IMR-90 (cell line): ENCODE results near the gene MRGPRX1. TPM values are rescaled to one million over a fixed set of nuclear protein-coding genes. Genes with fewer than 3 reads are reported as not detected.
"Not testable (repeated sequence)": the region's sequence is repeated elsewhere in the genome, so short reads cannot be mapped to it uniquely, and the experiment has no call there.

Experiments used
- ATAC-seq: fragments of 200-7000 bp; cut with Tn5 transposase; 2 replicates; pipeline ENCODE4 v1.9.1; 2020; ENCODE audit warnings: low read depth, mild to moderate bottlenecking, moderate library complexity
- BruUV-seq: library from RNA; stranded (reverse); fragments of 400-500 nt; replicated peaks from 2 replicates; lab custom pipeline; 2021; lab: Mats Ljungman, UMichigan
- CTCF ChIA-PET: fragments of 300-600 bp; formaldehyde crosslinking; extraction: SDS; loops from one replicate; lab custom pipeline; 2021; ENCODE audit warnings: antibody characterized with exemption; lab: Yijun Ruan, JAX
- POLR2A ChIA-PET: fragments of 300-600 bp; sonication (Branson Sonifier 250); formaldehyde crosslinking; loops from one replicate; lab custom pipeline; 2022; ENCODE audit warnings: antibody characterized with exemption; ENCODE audit not compliant: unreplicated experiment; lab: Charles Lee
- DNase-seq: peaks from one replicate; pipeline ENCODE4 v3.0.0; 2013
- H2AFZ ChIP-seq: replicated peaks from 2 replicates; pipeline ENCODE3; 2013; ENCODE audit warnings: low read length, mild to moderate bottlenecking; ENCODE audit not compliant: poor library complexity
- H2AK5ac ChIP-seq: 2 replicates; pipeline ENCODE4 v1.6.1; 2013; ENCODE audit warnings: low read depth, low read length, inconsistent platforms
- H2AK9ac ChIP-seq: replicated peaks from 2 replicates; pipeline ENCODE3; 2013; ENCODE audit warnings: mild to moderate bottlenecking, low read depth, low read length, moderate library complexity; ENCODE audit not compliant: poor library complexity
- H2BK120ac ChIP-seq: 2 replicates; pipeline ENCODE4 v1.6.1; 2013; ENCODE audit warnings: low read depth, low read length, inconsistent platforms
- H2BK15ac ChIP-seq: 3 replicates; pipeline ENCODE4 v1.6.1; 2013; ENCODE audit warnings: low read depth, low read length, inconsistent platforms
- H2BK20ac ChIP-seq: 2 replicates; pipeline ENCODE4 v1.6.1; 2013; ENCODE audit warnings: low read depth, mild to moderate bottlenecking, inconsistent platforms, low read length, moderate library complexity
- H2BK5ac ChIP-seq: 2 replicates; pipeline ENCODE4 v1.6.1; 2013; ENCODE audit warnings: mild to moderate bottlenecking, low read depth, low read length, inconsistent platforms; ENCODE audit not compliant: poor library complexity, severe bottlenecking
- H3K14ac ChIP-seq: replicated peaks from 2 replicates; pipeline ENCODE4 v1.6.1; 2013; ENCODE audit warnings: low read depth, low read length, inconsistent platforms
- H3K18ac ChIP-seq: 2 replicates; pipeline ENCODE4 v1.6.1; 2013; ENCODE audit warnings: low read depth, low read length, control low read depth
- H3K23ac ChIP-seq: 2 replicates; pipeline ENCODE4 v1.6.1; 2013; ENCODE audit warnings: low read depth, low read length, inconsistent platforms
- H3K27ac ChIP-seq: 2 replicates; pipeline ENCODE4 v1.5.1; 2013; ENCODE audit warnings: mild to moderate bottlenecking, control low read depth, low read length; ENCODE audit not compliant: insufficient read depth
- H3K27me3 ChIP-seq: 2 replicates; pipeline ENCODE4 v1.6.1; 2013; ENCODE audit warnings: low read length; ENCODE audit not compliant: control insufficient read depth, insufficient read depth
- H3K36me3 ChIP-seq: 2 replicates; pipeline ENCODE4 v1.6.1; 2013; ENCODE audit warnings: low read length, mixed read lengths; ENCODE audit not compliant: control insufficient read depth, insufficient read depth
- H3K4ac ChIP-seq: 2 replicates; pipeline ENCODE4 v1.6.1; 2013; ENCODE audit warnings: low read depth, low read length, inconsistent platforms
- H3K4me1 ChIP-seq: 2 replicates; pipeline ENCODE4 v1.6.1; 2013; ENCODE audit warnings: low read length, mixed read lengths; ENCODE audit not compliant: control insufficient read depth, insufficient read depth
- H3K4me2 ChIP-seq: 2 replicates; pipeline ENCODE4 v1.6.1; 2013; ENCODE audit warnings: low read depth, mild to moderate bottlenecking, control low read depth, low read length, moderate library complexity
- H3K4me3 ChIP-seq: 2 replicates; pipeline ENCODE4 v1.5.1; 2013; ENCODE audit warnings: low read depth, mild to moderate bottlenecking, control low read depth, low read length, moderate library complexity; ENCODE audit not compliant: insufficient read depth
- H3K56ac ChIP-seq: 2 replicates; pipeline ENCODE4 v1.6.1; 2013; ENCODE audit warnings: low read length, inconsistent platforms; ENCODE audit not compliant: insufficient read depth; ENCODE audit errors: extremely low read depth
- H3K79me1 ChIP-seq, 2 experiments: 2 replicates each; pipeline ENCODE4 v1.6.1; 2013; ENCODE audit warnings: low read length in 2 of 2, inconsistent platforms in 1 of 2, low read depth in 1 of 2
- H3K9ac ChIP-seq: 2 replicates; pipeline ENCODE4 v1.6.1; 2013; ENCODE audit warnings: low read depth, low read length, control low read depth
- H3K9me1 ChIP-seq: 2 replicates; pipeline ENCODE4 v1.6.1; 2013; ENCODE audit warnings: low read length, inconsistent platforms; ENCODE audit not compliant: insufficient read depth
- H3K9me3 ChIP-seq: 2 replicates; pipeline ENCODE4 v1.6.1; 2013; ENCODE audit warnings: low read length; ENCODE audit not compliant: control insufficient read depth, insufficient read depth
- H4K20me1 ChIP-seq: 2 replicates; pipeline ENCODE4 v1.6.1; 2013; ENCODE audit warnings: low read length, inconsistent platforms; ENCODE audit not compliant: insufficient read depth
- H4K5ac ChIP-seq: 2 replicates; pipeline ENCODE4 v1.6.1; 2013; ENCODE audit warnings: mild to moderate bottlenecking, low read depth, low read length, control low read depth
- H4K8ac ChIP-seq, 2 experiments: 2 replicates each; pipeline ENCODE4 v1.6.1; 2013; ENCODE audit warnings: low read depth in 2 of 2, low read length in 2 of 2, control low read depth in 1 of 2, inconsistent platforms in 1 of 2
- H4K91ac ChIP-seq: 2 replicates; pipeline ENCODE4 v1.6.1; 2013; ENCODE audit warnings: low read depth, low read length, inconsistent platforms; ENCODE audit not compliant: insufficient read depth
- CEBPB ChIP-seq: IDR thresholded peaks from 2 replicates; pipeline ENCODE4 v1.6.1; 2012; ENCODE audit warnings: low read depth, low read length, improper control_type of control experiment
- FOS ChIP-seq: fragments of 150-350 bp; IDR thresholded peaks from 2 replicates; pipeline ENCODE4 v1.6.1; 2016; ENCODE audit warnings: low read depth, low read length
- MXI1 ChIP-seq: IDR thresholded peaks from 2 replicates; pipeline ENCODE4 v1.6.1; 2012; ENCODE audit warnings: low read depth, mild to moderate bottlenecking, low read length, moderate library complexity, borderline replicate concordance
- NFE2L2 ChIP-seq: fragments of 150-350 bp; IDR thresholded peaks from 2 replicates; pipeline ENCODE4 v1.6.1; 2016; ENCODE audit warnings: low read depth, mild to moderate bottlenecking, low read length
- RAD21 ChIP-seq: IDR thresholded peaks from 2 replicates; pipeline ENCODE4 v1.6.1; 2012; ENCODE audit warnings: low read length, improper control_type of control experiment
- RCOR1 ChIP-seq: IDR thresholded peaks from 2 replicates; pipeline ENCODE4 v1.6.1; 2012; ENCODE audit warnings: mild to moderate bottlenecking, low read length, improper control_type of control experiment; ENCODE audit not compliant: insufficient replicate concordance
- SMC3 ChIP-seq: fragments of 150-350 bp; IDR thresholded peaks from 2 replicates; pipeline ENCODE4 v1.6.1; 2016; ENCODE audit warnings: low read depth, mild to moderate bottlenecking, antibody characterized with exemption, low read length, moderate library complexity
- WGBS, 2 experiments: methylation state at CpG; one replicate each; pipeline versions ENCODE4 v1.1.5 to v1.1.7; 2013; ENCODE audit warnings: missing lambda C conversion rate in 2 of 2; ENCODE audit not compliant: insufficient read length in 1 of 2; ENCODE audit errors: extremely low coverage in 2 of 2; 5-methylcytosine and 5-hydroxymethylcytosine counted together
- dilution Hi-C: fragments of 300-500 bp; cut with HindIII; formaldehyde crosslinking; loops from one replicate; pipeline ENCODE4 v1.14.3; 2018; ENCODE audit warnings: low sequenced_read_pairs; ENCODE audit not compliant: unreplicated experiment
- in situ Hi-C: fragments of 300-500 bp; cut with MboI; formaldehyde crosslinking; loops from 3 replicates; pipeline ENCODE4 v1.14.3; 2019; ENCODE audit warnings: low sequenced_read_pairs, inconsistent platforms, mixed read lengths
- intact Hi-C: fragments of 100-400 bp; cut with micrococcal nuclease; formaldehyde crosslinking; loops from 2 replicates; pipeline ENCODE4 v1.10.0; 2022
- polyA plus RNA-seq, 3 experiments: library from polyadenylated mRNA; depleted of rRNA; stranded (reverse); fragments of >200 nt; gene quantifications; 2 replicates each; pipeline ENCODE4 v1.2.3, GENCODE V29; 2012; ENCODE audit warnings: low replicate concordance in 1 of 3
- total RNA-seq: library from RNA; depleted of rRNA; stranded (reverse); fragments of >200 nt; gene quantifications from 2 replicates; pipeline ENCODE4 v1.2.3, GENCODE V29; 2012
- TF ChIP-seq, protein P1 (sequence below): fragments of 150-350 bp; IDR thresholded peaks from 2 replicates; pipeline ENCODE4 v1.6.1; 2017; ENCODE audit warnings: mild to moderate bottlenecking, antibody characterized with exemption, low read length, low read depth

MRGPRX1 gene
- total and polyA plus RNA-seq, 2 of the 4 experiments (the other 2 are of a cell fraction): not detected

DNA sequence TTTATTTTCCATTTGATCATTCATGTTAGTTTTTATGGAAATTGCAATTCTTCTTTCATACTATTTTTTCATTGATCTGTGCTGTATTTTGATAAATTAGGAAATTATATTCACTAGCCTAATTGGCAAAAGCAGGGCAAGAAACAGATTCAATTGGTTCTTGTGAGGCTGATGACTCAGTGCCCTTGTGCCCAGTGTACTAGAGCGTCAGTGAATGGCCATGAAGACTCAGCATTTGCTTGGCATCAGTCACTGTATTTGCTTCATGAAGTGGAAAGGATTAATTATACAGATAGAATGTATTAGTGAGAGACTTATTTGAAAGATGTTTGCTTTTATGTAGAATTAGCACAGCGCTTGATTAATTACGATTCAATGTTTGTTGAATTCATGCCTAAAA lies 31.8 kb downstream of the MRGPRX1 start:
- ChIA-PET CTCF (no interaction called here), POLR2A (no interaction called here)
- Histone ChIP-seq H3K4me2 (no peak overlapping the region), H4K5ac (no peak overlapping the region), H3K23ac (no peak overlapping the region), H2AK9ac (no peak overlapping the region), H3K4me1 (no peaks in the 10 kb centered on the region), H2AK5ac (no peak overlapping the region), H2BK15ac (no peak overlapping the region), H3K36me3 (no peaks in the 10 kb centered on the region), H4K8ac (no peak overlapping the region), H3K14ac (no peak overlapping the region), H2BK120ac (no peak overlapping the region), H3K79me1 (no peaks in the 10 kb centered on the region), H3K9me1 (no peaks in the 10 kb centered on the region), H2BK5ac (no peak overlapping the region), H3K18ac (no peak overlapping the region), H3K56ac (no peak overlapping the region), H2BK20ac (no peak overlapping the region), H3K4me3 (no peak overlapping the region), H4K20me1 (no peaks in the 10 kb centered on the region), H3K27me3 (no peaks in the 10 kb centered on the region), H3K9me3 (no peaks in the 10 kb centered on the region), H3K4ac (no peak overlapping the region), H4K91ac (no peak overlapping the region), H2AFZ (no peak overlapping the region), H3K27ac (no peak overlapping the region), H3K9ac (no peak overlapping the region)
- DNase-seq (no peak), ATAC-seq (no peak)
- intact Hi-C loops (no loop called here), in situ Hi-C loops (no loop called here), dilution Hi-C loops (no loop called here)
- TF ChIP-seq SMC3 (no peak), RAD21 (no peak), FOS (no peak), RCOR1 (no peak), NFE2L2 (no peak), CEBPB (no peak), MXI1 (no peak)
- TF ChIP-seq, protein P1, sequence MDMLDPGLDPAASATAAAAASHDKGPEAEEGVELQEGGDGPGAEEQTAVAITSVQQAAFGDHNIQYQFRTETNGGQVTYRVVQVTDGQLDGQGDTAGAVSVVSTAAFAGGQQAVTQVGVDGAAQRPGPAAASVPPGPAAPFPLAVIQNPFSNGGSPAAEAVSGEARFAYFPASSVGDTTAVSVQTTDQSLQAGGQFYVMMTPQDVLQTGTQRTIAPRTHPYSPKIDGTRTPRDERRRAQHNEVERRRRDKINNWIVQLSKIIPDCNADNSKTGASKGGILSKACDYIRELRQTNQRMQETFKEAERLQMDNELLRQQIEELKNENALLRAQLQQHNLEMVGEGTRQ: no peak
- BruUV-seq: no TSS peak
- 33% methylated on average over 1 of the region's 3 CpGs; no CpG with 5 or more reads in 1 of the 2 experiments for WGBS, 2 experiments

DNA sequence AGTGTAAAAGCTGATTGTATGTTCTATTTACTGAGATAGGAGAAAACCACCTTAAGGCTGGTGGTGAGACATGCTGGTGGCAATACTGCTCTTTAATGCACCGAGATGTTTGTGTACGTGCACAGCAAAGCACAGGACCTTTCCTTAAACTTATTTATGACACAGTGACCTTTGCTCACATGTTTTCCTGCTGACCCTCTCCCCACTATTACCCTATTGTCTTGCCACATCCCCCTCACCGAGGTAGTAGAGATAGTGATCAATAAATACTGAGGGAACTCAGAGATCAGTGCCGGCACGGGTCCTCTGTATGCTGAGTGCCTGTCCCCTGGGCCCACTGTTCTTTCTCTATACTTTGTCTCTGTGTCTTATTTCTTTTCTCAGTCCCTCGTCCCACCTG lies 38.6 kb downstream of the MRGPRX1 start:
- H2BK5ac ChIP-seq, H2BK15ac ChIP-seq, H3K4me1 ChIP-seq, H2AFZ ChIP-seq, H4K20me1 ChIP-seq, dilution Hi-C loops, ATAC-seq, in situ Hi-C loops, H3K14ac ChIP-seq, POLR2A ChIA-PET, H3K4me3 ChIP-seq, H3K36me3 ChIP-seq, DNase-seq, H4K5ac ChIP-seq, H4K91ac ChIP-seq, H3K56ac ChIP-seq, H3K18ac ChIP-seq, intact Hi-C loops, H3K9ac ChIP-seq, H4K8ac ChIP-seq, H3K4ac ChIP-seq, H2BK120ac ChIP-seq, H3K79me1 ChIP-seq, H2BK20ac ChIP-seq, BruUV-seq, H3K23ac ChIP-seq, H3K27me3 ChIP-seq, H2AK5ac ChIP-seq, CTCF ChIA-PET, H3K9me1 ChIP-seq, H2AK9ac ChIP-seq, H3K27ac ChIP-seq, H3K9me3 ChIP-seq, H3K4me2 ChIP-seq: not testable (repeated sequence)
- no CpG with 5 or more reads among the region's 6 CpGs for WGBS, 2 experiments
